ENCODE data around the gene HSD17B14. TPM values are rescaled to one million over a fixed set of nuclear protein-coding genes. Genes with fewer than 3 reads are reported as not detected.
A peak's percentile ranks its signal among the peaks of the same experiment; 100 is the strongest.

HSD17B14 gene
- total and polyA plus RNA-seq, 9 of the 15 experiments (the other 6 are each of a cell fraction or from before 2014, with no cell fraction given): 0.16 TPM; not detected in 8

DNA sequence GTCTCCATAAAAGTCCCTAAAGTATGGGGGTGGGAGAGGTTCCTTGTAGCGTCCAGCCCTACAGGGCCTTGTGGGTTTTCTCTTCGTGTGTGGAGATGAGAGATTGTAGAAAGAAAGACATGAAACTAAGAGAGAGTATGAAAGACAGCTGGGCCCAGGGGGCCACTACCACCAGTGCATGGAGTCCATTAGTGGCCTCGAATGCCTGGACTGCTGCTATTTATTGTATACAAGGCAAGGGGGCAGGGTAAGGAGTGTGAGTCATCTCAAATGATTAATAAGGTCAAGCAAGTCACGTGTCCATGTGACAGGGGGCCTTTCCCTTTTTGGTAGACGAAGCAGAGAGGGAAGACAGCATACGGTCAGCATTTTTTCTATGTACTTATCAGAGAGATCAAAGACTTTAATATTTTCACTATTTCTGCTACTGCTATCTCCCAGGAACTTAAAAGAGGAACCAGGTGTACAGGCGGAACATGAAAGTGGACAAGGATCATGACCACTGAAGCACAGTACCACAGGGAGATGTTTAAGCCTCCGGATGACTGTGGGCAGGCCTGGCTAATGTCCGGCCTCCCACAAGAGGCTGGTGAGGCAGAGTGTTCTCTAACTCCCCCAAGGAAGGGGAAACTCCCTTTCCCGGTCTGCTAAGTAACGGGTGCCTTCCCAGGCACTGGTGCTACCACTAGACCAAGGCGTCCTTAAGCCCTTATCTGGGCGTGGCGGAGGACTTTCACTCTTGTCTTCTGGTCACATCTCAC is 55.5 kb downstream of the HSD17B14 start (continued):
- TF ChIP-seq, protein P1, sequence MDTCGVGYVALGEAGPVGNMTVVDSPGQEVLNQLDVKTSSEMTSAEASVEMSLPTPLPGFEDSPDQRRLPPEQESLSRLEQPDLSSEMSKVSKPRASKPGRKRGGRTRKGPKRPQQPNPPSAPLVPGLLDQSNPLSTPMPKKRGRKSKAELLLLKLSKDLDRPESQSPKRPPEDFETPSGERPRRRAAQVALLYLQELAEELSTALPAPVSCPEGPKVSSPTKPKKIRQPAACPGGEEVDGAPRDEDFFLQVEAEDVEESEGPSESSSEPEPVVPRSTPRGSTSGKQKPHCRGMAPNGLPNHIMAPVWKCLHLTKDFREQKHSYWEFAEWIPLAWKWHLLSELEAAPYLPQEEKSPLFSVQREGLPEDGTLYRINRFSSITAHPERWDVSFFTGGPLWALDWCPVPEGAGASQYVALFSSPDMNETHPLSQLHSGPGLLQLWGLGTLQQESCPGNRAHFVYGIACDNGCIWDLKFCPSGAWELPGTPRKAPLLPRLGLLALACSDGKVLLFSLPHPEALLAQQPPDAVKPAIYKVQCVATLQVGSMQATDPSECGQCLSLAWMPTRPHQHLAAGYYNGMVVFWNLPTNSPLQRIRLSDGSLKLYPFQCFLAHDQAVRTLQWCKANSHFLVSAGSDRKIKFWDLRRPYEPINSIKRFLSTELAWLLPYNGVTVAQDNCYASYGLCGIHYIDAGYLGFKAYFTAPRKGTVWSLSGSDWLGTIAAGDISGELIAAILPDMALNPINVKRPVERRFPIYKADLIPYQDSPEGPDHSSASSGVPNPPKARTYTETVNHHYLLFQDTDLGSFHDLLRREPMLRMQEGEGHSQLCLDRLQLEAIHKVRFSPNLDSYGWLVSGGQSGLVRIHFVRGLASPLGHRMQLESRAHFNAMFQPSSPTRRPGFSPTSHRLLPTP (IDR thresholded peaks at IDR 0.05; ENCODE audit: borderline replicate concordance, extremely low read depth, insufficient read length): no peak
- TF ChIP-seq ZNF436 (CRISPR knock-in tag; IDR thresholded peaks at IDR 0.05): no peak
- TF ChIP-seq NELFE (IDR thresholded peaks at IDR 0.05; ENCODE audit: insufficient read depth, insufficient read length): no peak
- no peak for TF ChIP-seq SRSF1 (IDR thresholded peaks at IDR 0.05; ENCODE audit: low read depth, low read length)
- TF ChIP-seq MAFF (IDR thresholded peaks at IDR 0.05; ENCODE audit: low read length): peak; percentile 66; the same call in 1 of the 2 replicates
- no peak for TF ChIP-seq DMBX1 (CRISPR knock-in tag; IDR thresholded peaks at IDR 0.05; ENCODE audit: borderline replicate concordance)
- no peak for TF ChIP-seq FOXA1 (IDR thresholded peaks at IDR 0.05; ENCODE audit: borderline replicate concordance)
- no peak for TF ChIP-seq ZFP1 (CRISPR knock-in tag; IDR thresholded peaks at IDR 0.05)
- TF ChIP-seq, protein P2, sequence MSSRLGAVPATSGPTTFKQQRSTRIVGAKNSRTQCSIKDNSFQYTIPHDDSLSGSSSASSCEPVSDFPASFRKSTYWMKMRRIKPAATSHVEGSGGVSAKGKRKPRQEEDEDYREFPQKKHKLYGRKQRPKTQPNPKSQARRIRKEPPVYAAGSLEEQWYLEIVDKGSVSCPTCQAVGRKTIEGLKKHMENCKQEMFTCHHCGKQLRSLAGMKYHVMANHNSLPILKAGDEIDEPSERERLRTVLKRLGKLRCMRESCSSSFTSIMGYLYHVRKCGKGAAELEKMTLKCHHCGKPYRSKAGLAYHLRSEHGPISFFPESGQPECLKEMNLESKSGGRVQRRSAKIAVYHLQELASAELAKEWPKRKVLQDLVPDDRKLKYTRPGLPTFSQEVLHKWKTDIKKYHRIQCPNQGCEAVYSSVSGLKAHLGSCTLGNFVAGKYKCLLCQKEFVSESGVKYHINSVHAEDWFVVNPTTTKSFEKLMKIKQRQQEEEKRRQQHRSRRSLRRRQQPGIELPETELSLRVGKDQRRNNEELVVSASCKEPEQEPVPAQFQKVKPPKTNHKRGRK (tag; IDR thresholded peaks at IDR 0.05): no peak
- TF ChIP-seq, protein P3, sequence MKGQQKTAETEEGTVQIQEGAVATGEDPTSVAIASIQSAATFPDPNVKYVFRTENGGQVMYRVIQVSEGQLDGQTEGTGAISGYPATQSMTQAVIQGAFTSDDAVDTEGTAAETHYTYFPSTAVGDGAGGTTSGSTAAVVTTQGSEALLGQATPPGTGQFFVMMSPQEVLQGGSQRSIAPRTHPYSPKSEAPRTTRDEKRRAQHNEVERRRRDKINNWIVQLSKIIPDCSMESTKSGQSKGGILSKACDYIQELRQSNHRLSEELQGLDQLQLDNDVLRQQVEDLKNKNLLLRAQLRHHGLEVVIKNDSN (CRISPR knock-in tag; IDR thresholded peaks at IDR 0.05): peak; percentile 95
- TF ChIP-seq FOSL1 (tag; conservative IDR thresholded peaks at IDR 0.05): peak; percentile 97
- peak; percentile 87; the same call in 1 of the 2 replicates for TF ChIP-seq KAT7 (CRISPR knock-in tag; IDR thresholded peaks at IDR 0.05; ENCODE audit: borderline replicate concordance)
- TF ChIP-seq, protein P4, sequence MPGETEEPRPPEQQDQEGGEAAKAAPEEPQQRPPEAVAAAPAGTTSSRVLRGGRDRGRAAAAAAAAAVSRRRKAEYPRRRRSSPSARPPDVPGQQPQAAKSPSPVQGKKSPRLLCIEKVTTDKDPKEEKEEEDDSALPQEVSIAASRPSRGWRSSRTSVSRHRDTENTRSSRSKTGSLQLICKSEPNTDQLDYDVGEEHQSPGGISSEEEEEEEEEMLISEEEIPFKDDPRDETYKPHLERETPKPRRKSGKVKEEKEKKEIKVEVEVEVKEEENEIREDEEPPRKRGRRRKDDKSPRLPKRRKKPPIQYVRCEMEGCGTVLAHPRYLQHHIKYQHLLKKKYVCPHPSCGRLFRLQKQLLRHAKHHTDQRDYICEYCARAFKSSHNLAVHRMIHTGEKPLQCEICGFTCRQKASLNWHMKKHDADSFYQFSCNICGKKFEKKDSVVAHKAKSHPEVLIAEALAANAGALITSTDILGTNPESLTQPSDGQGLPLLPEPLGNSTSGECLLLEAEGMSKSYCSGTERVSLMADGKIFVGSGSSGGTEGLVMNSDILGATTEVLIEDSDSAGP (CRISPR knock-in tag; IDR thresholded peaks at IDR 0.05): no peak
- TF ChIP-seq, protein P5, sequence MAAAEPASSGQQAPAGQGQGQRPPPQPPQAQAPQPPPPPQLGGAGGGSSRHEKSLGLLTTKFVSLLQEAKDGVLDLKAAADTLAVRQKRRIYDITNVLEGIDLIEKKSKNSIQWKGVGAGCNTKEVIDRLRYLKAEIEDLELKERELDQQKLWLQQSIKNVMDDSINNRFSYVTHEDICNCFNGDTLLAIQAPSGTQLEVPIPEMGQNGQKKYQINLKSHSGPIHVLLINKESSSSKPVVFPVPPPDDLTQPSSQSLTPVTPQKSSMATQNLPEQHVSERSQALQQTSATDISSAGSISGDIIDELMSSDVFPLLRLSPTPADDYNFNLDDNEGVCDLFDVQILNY (CRISPR knock-in tag; IDR thresholded peaks at IDR 0.05): no peak
- TF ChIP-seq, protein P6, sequence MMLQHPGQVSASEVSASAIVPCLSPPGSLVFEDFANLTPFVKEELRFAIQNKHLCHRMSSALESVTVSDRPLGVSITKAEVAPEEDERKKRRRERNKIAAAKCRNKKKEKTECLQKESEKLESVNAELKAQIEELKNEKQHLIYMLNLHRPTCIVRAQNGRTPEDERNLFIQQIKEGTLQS (IDR thresholded peaks at IDR 0.05): peak; percentile 98
- TF ChIP-seq, protein P6 (CRISPR knock-in tag; conservative IDR thresholded peaks at IDR 0.05): peak; percentile 87
- TF ChIP-seq POLR2H (tag; IDR thresholded peaks at IDR 0.05; ENCODE audit: low read depth): no peak; the same call in 1 of the 2 replicates
- peak; percentile 60 for TF ChIP-seq TBP (optimal IDR thresholded peaks at IDR 0.05; ENCODE audit: low read depth, low read length)

All from K562 (cell line).